Dedifferentiated amniotic fluid mesenchymal stem cell (primary cell): ENCODE measurements around the gene XYLT1.

Experiments
- DNase-seq: peaks from one replicate; pipeline ENCODE4 v3.0.0-alpha.2; 2016; ENCODE audit errors: extremely low spot score

The XYLT1 gene

DNA sequence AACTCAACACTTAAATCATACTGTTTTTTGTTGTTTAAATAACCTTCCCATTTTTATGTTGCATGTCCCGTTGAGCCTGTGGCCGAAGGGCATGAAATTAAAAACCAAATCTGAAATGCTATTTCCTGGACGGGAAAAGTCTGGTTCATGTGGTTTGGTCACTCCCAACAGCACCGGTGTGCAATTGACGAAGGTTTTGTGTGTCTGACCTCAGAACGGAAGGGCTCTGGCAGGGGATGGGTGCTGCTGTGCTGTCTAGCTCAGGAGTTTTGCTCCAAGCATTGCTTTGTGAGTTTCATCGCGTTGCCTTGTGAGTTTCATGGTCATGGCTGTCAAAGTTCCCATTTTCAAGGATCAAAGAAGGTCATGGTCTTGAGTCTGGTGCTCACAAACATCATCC, 363.3 kb downstream of the XYLT1 start:
- DNase-seq = no peak

- DNase-seq = no peak
Observed at GRCh38 chr16:17106243-17106791, 364.4 kb downstream of the XYLT1 start.

GRCh38 chr16:17105239-17105797, 365.4 kb downstream of the XYLT1 start:
- DNase-seq = no peak

- DNase-seq = no peak
Observed at GRCh38 chr16:17104654-17105053, 366.1 kb downstream of the XYLT1 start.

DNA sequence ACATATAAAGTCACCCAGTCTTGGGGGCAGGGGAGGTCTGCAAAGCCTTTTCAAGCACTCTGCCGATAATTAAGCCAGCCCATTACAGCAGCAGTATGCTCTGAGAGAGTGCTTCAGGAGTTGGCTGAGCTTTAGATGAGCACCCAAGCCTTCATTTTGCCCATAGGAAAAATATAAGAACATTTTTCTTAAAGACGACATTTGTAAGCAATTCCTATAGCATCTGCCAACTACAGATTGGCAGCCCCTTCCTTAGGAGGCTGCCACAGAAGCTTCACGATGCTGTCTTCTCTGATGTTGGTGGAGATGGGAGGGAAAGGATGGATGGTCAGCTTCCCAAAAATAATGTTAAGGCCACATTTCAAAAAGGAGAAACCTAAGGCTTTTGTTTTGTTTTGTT, 367.5 kb downstream of the XYLT1 start:
- DNase-seq = no peak

GRCh38 chr16:17101646-17102045, 369.1 kb downstream of the XYLT1 start:
- no peak for DNase-seq

DNA sequence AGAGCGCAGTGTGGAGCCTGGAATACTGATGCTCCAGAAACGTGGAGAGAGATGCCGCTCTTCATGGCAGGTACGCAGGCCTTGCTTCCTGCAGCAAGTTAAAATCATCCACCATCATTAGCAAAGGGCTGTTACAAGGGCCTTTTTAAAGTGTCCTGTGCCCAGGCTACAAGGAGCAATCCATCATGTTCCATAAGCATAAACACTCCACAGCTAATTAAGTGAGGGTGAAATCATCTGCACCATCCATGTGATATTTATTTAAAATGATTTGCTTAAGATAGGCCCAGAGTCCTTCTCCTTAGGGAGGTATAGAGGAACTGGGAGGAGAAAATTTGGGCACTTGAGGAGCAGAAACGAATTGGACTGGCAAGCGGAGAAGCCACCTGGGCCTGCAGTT, 372.1 kb downstream of the XYLT1 start:
- no peak for DNase-seq

DNA sequence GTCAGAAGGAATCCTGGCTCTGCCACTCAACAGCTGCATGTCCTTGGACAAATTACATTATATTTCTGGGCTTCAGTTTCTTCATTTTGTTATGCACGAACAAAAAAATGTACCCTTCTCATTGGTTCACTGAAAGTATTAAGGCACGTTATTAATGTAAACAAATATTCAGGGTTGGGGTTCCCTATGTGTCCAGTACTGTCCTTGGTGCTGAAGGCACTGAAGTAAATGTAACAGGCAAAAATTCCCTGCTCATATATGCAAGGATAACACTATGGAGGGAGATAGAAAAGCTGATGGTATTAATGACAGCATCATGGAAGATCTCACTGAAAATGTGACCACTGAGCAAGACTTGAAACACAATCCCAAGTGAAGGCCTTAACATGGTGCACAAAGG, 386.6 kb downstream of the XYLT1 start:
- DNase-seq = no peak

- no peak for DNase-seq
Observed at GRCh38 chr16:17083628-17084027, 387.1 kb downstream of the XYLT1 start.

DNA sequence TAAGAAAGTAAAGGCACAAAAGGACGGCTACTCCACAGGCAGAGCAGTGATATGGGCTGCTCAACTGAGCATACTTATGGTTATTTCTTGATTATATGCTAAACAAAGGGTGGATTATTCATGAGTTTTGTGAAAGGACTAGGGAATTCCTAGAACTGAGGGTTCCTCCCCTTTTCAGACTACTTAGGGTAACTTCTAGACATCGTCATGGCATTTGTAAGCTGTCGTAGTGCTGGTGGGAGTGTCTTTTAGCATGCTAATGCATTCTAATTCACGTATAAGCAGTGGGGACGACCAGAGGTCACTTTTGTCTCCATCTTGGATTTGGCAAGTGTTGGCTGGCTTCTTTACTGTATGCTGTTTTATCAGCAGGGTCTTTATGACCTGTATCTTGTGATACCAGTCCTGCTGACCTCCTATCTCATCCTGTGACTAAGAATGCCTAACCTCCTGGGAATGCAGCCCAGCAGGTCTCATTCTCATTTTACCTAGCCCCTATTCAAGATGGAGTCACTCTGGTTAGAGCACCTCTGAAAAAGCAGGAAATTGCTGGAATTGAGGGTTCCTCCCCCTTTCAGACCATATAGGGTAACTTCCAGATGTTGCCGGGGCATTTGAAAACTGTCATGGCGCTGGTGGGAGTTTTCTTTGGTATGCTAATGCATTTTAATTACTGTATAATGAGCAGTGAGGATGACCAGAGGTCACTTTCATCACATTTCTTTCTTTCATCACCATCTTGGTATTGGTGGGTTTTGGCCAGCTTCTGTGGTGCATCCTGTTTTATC, 388.5 kb downstream of the XYLT1 start:
- DNase-seq = no peak

DNA sequence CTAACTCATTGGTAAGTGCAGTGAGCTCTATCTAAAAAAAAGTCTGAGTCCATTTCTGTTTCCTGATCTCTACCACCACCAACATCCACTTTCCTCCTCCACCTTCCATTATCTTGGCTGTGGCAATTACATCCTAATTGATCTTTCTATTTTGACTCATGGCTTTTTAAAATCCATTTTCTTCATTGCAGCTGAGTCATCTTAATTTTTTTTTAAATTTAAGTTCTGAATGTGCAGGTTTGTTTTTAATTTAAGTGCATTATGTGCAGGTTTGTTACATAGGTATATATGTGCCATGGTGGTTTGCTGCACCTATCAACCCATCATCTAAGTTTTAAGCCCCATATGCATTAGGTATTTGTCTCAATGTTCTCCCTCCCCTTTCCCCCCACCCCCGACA, 390.7 kb downstream of the XYLT1 start:
- DNase-seq = no peak

- DNase-seq = no peak
Observed at GRCh38 chr16:17078931-17079631, 391.7 kb downstream of the XYLT1 start.

- DNase-seq = no peak
Observed at GRCh38 chr16:17076818-17077498, 393.8 kb downstream of the XYLT1 start.

DNA sequence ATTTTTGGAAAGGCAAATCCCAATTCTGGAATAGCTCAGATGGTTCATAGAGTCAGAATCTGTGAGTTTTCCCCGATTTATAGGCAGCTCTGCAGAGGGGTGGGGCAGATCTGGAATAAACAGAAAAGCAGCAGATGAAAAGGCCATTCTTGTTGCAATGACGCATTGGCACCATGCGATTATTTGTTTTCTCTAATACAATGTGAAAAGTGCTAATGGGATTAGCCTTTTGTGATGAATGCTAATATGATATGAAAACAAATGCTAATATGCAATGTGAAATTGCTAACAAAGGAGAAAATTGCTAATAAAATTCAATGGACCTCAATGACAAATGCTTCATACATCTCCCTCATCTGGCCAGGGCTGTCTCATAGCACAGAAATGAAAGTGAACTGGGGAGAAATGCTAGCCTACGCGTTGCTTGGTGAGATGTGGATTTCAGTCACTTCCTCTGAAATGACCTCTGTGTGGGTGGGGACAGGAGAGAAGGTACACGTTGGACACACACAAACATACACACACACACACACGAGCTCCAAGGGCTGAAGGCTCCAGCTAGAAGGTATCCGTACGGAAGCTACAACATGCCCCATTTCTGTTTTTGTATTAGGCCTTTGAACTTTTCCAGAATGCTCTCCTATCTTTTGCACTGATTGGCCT, 394.5 kb downstream of the XYLT1 start:
- DNase-seq = no peak

DNA sequence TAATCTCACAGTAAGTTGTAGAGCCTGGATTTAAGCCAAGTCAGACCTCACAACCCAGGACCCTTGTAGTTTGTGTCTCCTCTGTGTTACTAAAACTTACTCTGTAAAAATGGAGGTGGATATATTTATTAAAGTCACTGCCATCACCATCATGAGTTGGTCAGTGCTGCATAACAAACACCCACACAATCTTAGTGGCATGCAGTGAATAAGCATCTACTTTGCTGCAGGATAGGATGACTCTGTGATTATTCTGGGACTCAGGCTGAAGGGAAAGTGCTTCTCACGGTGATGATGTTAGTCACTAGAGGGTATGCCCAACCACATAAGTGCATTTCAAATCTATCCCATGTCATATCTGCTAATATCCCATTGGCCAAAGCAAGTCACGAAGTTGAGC, 398.7 kb downstream of the XYLT1 start:
- DNase-seq = no peak

DNA sequence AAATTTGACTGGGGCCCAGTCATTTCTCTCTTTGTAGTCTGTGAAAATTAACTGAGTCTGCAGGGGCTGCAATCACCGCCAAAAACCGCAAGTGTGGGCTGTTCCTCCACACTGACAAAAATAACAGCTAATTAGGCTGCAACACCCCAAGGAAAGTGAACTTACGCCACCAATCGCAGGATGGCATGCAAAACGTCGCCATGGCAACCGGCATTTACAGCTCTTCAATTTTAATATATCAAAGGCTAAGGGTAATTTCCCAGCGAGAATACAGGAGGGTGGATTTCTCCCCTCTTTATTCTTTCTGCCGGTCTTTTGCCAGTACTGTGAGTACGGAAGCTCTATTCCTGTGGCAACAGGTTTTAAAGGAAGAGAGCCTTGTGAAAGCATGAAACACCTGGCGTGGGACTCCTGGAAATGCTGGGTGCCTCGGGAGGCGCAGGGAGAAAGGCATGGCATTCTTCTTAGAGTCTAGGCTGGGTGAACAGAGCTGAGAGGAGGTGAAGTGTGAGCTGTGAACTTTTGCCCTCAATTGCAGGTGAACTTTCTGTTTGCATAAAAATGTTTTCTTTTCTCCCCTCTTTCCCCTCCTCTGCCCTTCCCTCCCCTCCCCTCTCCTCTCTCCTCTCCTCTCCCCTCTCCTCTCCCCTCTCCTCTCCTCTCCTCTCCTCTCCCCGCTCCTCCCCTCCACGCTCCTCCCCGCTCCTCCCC, 399.7 kb downstream of the XYLT1 start:
- DNase-seq = no peak

DNA sequence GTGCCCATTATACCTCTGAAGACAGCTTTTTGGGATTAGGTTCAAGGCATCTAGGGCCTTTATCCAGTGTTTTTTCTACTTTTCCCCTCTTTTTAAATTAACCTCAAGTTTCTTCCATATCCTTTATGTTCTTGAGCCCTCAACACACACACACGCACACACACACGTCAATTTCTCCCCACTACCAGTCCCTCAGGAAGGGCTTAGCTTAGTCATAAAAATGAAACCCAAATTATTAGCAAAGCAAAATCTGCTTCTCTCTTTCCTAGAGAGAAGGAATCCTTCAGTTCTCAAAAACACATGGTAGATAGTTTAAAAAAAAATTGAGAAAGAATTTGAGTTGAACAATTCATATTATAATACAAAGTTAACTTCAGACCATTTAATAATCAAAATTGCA, 401.1 kb downstream of the XYLT1 start:
- no peak for DNase-seq

- no peak for DNase-seq
Observed at GRCh38 chr16:17068524-17068923, 402.2 kb downstream of the XYLT1 start.

- no peak for DNase-seq
Observed at GRCh38 chr16:17067882-17068281, 402.9 kb downstream of the XYLT1 start.

DNA sequence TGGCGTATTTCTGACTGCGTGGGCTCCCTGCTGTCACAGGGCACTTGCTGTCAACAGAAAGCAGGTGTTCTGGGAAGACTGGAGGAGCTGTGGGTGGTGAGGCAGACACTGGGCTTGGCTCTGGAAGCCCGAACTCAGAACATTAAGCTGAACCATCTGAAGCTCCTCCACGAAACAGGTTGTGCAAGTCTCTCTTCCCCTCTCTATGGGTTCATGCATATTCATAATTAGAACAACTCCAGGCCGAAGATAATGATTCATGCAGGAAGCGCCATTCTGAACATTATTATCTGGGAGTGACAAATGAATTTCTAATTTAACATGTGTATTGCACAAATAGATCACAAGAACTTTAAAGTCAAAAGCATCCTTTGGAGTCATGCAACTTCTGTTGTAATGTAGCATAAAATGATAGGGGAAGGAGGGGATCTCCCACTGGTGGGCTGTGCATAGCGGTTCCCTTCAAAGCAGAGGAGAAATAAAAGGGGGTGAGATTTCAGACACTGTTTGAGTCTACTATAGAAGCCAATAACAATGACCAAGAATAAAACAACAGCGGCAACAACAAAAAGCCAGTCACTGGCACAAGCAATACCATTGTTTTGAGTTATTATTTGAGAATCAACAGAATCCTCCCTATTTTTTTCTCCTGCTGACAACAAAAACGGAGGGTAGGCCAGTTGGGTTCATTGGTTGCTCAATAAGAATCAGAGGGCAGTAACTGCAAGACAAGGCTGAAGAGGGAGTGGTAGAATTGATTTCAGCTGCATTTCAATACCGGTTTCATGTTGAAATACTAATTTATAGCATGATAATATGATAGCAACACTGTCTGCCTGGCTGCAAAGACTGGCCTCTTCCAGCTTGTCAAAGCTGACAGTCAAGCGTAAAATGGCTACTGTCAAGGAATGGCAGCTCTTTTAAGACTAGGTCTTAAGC, 407.3 kb downstream of the XYLT1 start:
- no peak for DNase-seq
